HFFc6 (cell line): ENCODE data around the gene FLYWCH2. TPM values are rescaled to one million over a fixed set of nuclear protein-coding genes. Genes with fewer than 3 reads are reported as not detected.

Experiments
- DNase-seq: peaks from one replicate; pipeline ENCODE4 v3.0.0-alpha.2; 2018
- H3K27ac Mint-ChIP-seq: 2 replicates; pipeline ENCODE4 v1.8.0; 2020; ENCODE audit warnings: mild to moderate bottlenecking, mixed read lengths
- H3K27me3 Mint-ChIP-seq: 2 replicates; pipeline ENCODE4 v1.8.0; 2021; ENCODE audit warnings: mild to moderate bottlenecking, moderate library complexity, mixed read lengths; ENCODE audit not compliant: insufficient read depth
- H3K36me3 Mint-ChIP-seq: 2 replicates; pipeline ENCODE4 v1.8.0; 2021; ENCODE audit warnings: low read depth, mixed read lengths
- H3K4me1 Mint-ChIP-seq: 2 replicates; pipeline ENCODE4 v1.8.0; 2020; ENCODE audit warnings: low read depth, mixed read lengths
- H3K4me3 Mint-ChIP-seq: 2 replicates; pipeline ENCODE4 v1.8.0; 2020; ENCODE audit warnings: mild to moderate bottlenecking, moderate library complexity, mixed read lengths
- H3K9me3 Mint-ChIP-seq: 2 replicates; pipeline ENCODE4 v1.8.0; 2020; ENCODE audit warnings: mild to moderate bottlenecking, mixed read lengths
- CTCF ChIP-seq: fragments of 200-600 bp; sonication (generic); IDR thresholded peaks from 2 replicates; pipeline ENCODE4 v1.5.0; 2021; ENCODE audit warnings: antibody characterized with exemption, mild to moderate bottlenecking
- total RNA-seq, 6 experiments: library from RNA; stranded (reverse); fragmentation: NEBNext Ultra II Directional; extraction: Animal tissue kit (Norgen Biotek cat#: 25700); gene quantifications; 2 replicates in 1 of 6; 3 replicates in 5 of 6; pipeline ENCODE4 v1.2.3, GENCODE V29; 2021

The FLYWCH2 gene
- total RNA-seq, 6 experiments from 2014 or later, result 24.5 to 29.3 (median 26.1) TPM

- DNase-seq, result no peak
- no peak for TF ChIP-seq CTCF
Measured at GRCh38 chr16:2933136-2933535, 50.1 kb downstream of the FLYWCH2 start.

GRCh38 chr16:2933701-2934100 is 50.7 kb downstream of the FLYWCH2 start:
- H3K27ac Mint-ChIP-seq, result no peak overlapping the region
- no peaks in the 10 kb centered on the region for H3K9me3 Mint-ChIP-seq
- TF ChIP-seq CTCF, result no peak
- no peak overlapping the region for H3K4me3 Mint-ChIP-seq
- no peaks in the 10 kb centered on the region; the same call in 1 of the 2 replicates for H3K27me3 Mint-ChIP-seq
- no peaks in the 10 kb centered on the region for H3K4me1 Mint-ChIP-seq
- H3K36me3 Mint-ChIP-seq, result no peaks in the 10 kb centered on the region
- no peak for DNase-seq

More at GRCh38 chr16:2933136-2933535, 50.1 kb downstream of the FLYWCH2 start:
- Mint-ChIP-seq H3K27ac (no peak overlapping the region), H3K27me3 (no peaks in the 10 kb centered on the region; the same call in 1 of the 2 replicates), H3K4me3 (no peak overlapping the region), H3K9me3 (no peaks in the 10 kb centered on the region), H3K36me3 (no peaks in the 10 kb centered on the region), H3K4me1 (no peaks in the 10 kb centered on the region)

- H3K9me3 Mint-ChIP-seq, result no peaks in the 10 kb centered on the region
- H3K4me1 Mint-ChIP-seq, result no peaks in the 10 kb centered on the region
- no peak for TF ChIP-seq CTCF
- H3K36me3 Mint-ChIP-seq, result peaks cover 1% of the 10 kb centered on the region; the same call in 1 of the 2 replicates
- H3K27ac Mint-ChIP-seq, result no peak overlapping the region
- no peaks in the 10 kb centered on the region; the same call in 1 of the 2 replicates for H3K27me3 Mint-ChIP-seq
- DNase-seq, result no peak
- H3K4me3 Mint-ChIP-seq, result no peak overlapping the region
Measured at GRCh38 chr16:2934450-2934849, 51.4 kb downstream of the FLYWCH2 start.

GRCh38 chr16:2936436-2937011 is 53.5 kb downstream of the FLYWCH2 start:
- Mint-ChIP-seq H3K4me3 (no peak overlapping the region), H3K36me3 (peaks cover 9% of the 10 kb centered on the region), H3K9me3 (no peaks in the 10 kb centered on the region), H3K27me3 (peaks cover 2% of the 10 kb centered on the region), H3K27ac (no peak overlapping the region), H3K4me1 (no peaks in the 10 kb centered on the region)
- DNase-seq, result no peak
- TF ChIP-seq CTCF, result no peak

GRCh38 chr16:2937170-2937569 is 54.2 kb downstream of the FLYWCH2 start:
- Mint-ChIP-seq H3K27me3 (peaks cover 2% of the 10 kb centered on the region), H3K36me3 (peaks cover 9% of the 10 kb centered on the region), H3K4me3 (no peak overlapping the region), H3K27ac (no peak overlapping the region), H3K4me1 (no peaks in the 10 kb centered on the region), H3K9me3 (no peaks in the 10 kb centered on the region)
- no peak for DNase-seq
- TF ChIP-seq CTCF, result no peak
